GM18909 (cell line): Measurements from ENCODE around the gene WDR1.

Experiments used
- ATAC-seq: cut with Tn5 transposase; IDR thresholded peaks from one replicate; pipeline ENCODE4 v1.9.1; 2021; ENCODE audit warnings: mild to moderate bottlenecking; ENCODE audit not compliant: unreplicated experiment, poor library complexity

Gene WDR1

GRCh38 chr4:10116569-10117358, at the start of gene WDR1:
Gene WDR1, minus strand, starts transcription at chr4:10116799. Its CDS starts 133 bp downstream, at chr4:10116666.
- peak; percentile 88 for ATAC-seq

- no peak for ATAC-seq
Measured at GRCh38 chr4:10164877-10165283, 48.3 kb upstream of the WDR1 start.

GRCh38 chr4:10163296-10163695, 46.7 kb upstream of the WDR1 start:
- no peak for ATAC-seq

- no peak for ATAC-seq
Measured at GRCh38 chr4:10162341-10163000, 45.9 kb upstream of the WDR1 start.

GRCh38 chr4:10161840-10162239, 45.2 kb upstream of the WDR1 start:
- ATAC-seq = no peak

GRCh38 chr4:10161146-10161545, 44.5 kb upstream of the WDR1 start:
- ATAC-seq = no peak

- no peak for ATAC-seq
Measured at GRCh38 chr4:10160281-10160856, 43.8 kb upstream of the WDR1 start.

- no peak for ATAC-seq
Measured at GRCh38 chr4:10159671-10160070, 43.1 kb upstream of the WDR1 start.

GRCh38 chr4:10158333-10158942, 41.8 kb upstream of the WDR1 start:
- ATAC-seq = no peak

GRCh38 chr4:10157478-10158332, 41.1 kb upstream of the WDR1 start:
- ATAC-seq = peak; percentile 75

- ATAC-seq = no peak
Measured at GRCh38 chr4:10154241-10154640, 37.6 kb upstream of the WDR1 start.

GRCh38 chr4:10153161-10153560, 36.6 kb upstream of the WDR1 start:
- ATAC-seq = no peak

- peak; percentile 68 for ATAC-seq
Measured at GRCh38 chr4:10151182-10151581, 34.6 kb upstream of the WDR1 start.

- ATAC-seq = no peak
Measured at GRCh38 chr4:10144966-10145365, 28.4 kb upstream of the WDR1 start.

- no peak for ATAC-seq
Measured at GRCh38 chr4:10144479-10144878, 27.9 kb upstream of the WDR1 start.

- ATAC-seq = no peak
Measured at GRCh38 chr4:10143171-10143570, 26.6 kb upstream of the WDR1 start.

GRCh38 chr4:10140866-10141759, 24.5 kb upstream of the WDR1 start:
- ATAC-seq = no peak

GRCh38 chr4:10139518-10139917, 22.9 kb upstream of the WDR1 start:
- no peak for ATAC-seq

GRCh38 chr4:10135260-10135659, 18.7 kb upstream of the WDR1 start:
- no peak for ATAC-seq
